SHP77 treated with DMSO at 0.1 percent for 48 hours (cell line): ENCODE measurements around the gene HDLBP.

Source experiments
- DNase-seq: peaks from one replicate; lab custom pipeline; 2025; lab: John Stamatoyannopoulos, UW

Gene HDLBP

DNA sequence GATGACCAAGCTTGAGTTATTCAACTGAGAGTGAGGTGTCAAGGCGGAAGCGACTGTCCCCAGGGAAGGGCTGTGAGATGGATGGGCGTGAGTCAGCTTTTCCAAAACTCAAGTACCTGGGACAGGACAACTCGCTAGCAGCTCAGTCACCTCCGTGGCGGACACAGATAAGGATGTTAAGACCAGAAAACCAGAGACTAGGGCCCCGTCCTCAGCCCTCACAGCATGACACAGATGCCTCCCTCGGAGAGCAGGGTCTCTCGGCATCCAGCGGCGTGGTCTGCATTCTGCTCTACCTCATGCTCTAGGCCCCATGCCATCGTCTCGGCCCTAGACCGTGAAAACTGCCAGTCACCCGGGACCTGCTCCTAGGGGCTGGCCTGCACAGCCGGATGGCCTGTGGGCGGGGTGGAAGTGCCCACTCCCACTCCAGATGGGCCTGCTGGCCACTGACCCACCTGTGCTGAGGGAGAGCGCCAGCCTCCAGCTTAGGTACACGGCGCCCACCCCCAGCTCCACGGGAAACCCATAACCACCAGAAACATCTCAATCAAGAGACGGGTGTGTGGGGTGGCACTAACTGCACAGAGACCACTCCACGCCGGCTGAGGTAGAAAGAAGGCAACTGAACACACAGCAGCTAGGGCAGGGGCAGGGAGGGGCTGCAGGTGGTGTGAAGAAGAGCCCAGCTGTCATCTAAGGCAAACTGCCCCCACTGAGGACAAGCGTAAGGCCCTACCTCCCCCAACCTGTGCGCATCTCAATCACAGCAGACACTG, 87.2 kb downstream of the HDLBP start:
- no peak for DNase-seq

DNA sequence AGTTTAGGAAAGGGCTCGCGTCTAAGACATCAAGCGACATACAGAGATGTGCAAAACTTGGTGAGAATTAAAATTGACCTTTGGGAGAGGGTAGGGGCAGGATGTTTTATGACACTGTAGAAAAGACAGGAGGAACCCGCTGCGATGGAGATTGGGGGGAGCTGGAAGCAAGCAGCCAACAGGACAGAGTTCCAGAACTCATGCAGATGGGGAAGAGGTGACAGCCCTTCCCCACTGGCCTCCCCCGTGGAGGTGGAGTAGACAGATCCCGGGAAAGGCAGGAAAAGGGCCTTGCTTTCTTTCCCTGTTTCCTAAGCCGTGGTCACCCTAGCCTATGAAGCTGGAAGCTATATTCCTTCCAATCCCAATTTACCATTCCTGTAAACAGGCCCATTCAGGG, 87.9 kb downstream of the HDLBP start:
- no peak for DNase-seq

DNA sequence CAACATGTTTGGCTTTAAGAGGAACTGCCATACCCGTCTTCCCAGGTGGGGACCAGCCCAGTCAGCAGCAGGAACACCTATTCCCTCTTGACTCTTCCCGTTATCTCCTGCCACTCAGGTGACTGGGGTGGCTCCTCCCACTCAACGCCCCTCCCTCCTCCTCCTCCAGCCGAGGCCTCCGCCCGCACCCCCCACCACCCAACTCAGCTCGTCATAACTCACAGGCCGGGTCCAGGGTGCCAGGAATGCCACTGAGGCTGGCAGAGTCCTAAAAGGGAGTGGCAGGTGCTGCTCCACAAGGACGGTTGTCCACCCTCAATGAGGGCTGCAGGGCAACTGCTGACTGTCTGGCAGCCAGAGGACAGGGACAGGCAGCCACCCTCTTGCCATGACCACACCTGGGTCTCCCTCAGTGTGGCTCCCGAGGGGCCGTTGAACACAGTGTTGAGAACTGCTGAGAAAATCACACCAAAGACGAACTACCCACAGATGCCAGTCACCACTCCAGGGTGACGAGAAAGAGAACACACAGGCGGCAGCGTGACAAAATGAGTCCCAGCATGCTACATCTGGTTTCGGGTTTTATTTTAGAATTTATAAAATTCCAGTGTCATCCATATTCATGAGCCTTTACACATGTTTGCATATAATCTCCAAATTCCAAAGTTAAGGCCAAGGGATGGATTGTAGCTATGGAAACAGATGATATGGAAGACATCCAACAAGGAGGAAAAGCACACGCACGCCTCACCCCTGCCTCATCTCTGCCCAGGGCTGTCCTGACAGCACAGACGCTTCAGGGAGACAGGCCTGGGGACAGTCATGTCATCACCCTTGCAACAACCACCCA, 88.5 kb downstream of the HDLBP start:
- no peak for DNase-seq

DNA sequence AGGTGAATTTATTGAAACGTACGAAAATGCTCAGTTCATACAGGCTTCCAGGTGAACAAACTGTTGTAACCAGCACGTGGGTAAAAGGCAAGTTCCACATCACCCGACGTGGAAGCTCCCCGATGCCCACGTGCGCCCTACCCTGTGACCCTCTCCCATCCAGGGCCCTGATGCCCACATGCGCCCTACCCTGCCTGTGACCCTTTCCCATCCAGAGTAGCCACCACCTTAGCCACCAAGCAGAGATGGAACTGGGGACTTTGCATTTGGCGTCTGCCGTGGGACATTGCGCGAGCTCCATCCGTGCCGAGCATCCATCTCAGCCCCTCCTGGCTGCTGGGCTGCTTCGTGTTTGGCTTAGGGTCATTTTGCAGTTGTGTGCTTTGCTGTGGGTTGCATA, 89.5 kb downstream of the HDLBP start:
- no peak for DNase-seq

DNA sequence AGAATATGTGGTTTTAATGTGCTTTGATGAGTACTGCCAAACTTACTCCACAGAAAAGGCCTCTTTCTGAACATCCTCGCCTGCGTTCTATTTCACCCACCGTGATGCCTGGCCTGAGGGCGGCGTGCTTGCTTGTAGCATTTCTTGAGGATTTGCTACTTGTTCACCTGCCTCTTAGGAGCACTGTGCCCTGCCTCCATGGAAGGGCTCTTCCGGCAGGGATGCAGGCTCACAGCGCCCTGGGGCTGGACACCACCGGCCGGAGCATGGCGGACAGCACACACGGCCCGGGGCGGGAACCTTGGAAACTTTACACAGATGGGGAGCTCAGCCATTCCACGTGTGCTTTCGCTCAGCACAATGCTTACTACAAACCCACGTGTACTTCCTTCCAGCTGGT, 89.9 kb downstream of the HDLBP start:
- DNase-seq = no peak

DNA sequence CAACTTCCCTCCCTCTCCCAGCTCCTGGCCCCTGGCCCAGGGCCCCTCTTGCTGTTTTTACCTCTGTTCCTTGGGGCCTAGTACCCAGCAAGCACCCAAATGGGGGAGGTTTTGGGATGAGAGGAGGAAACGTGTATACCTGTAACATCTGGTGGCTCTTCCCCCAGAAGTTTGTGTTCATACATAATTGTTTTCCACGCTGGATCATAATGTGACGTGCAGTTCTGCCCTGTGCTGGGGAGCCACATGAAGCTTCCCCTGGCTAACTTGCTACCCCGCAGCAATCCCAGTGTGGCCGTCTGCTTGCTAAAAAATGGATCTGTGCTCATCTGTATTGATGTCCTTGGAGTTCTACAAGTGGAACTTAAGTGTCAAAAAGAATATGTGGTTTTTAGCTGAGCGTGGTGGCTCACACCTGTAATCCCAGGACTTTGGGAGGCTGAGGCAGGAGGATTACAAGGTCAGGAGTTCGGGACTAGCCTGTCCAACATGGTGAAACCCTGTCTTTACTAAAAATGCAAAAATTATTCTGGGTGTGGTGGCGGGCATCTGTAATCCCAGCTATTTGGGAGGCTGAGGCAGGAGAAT, 90.5 kb downstream of the HDLBP start:
- no peak for DNase-seq

DNA sequence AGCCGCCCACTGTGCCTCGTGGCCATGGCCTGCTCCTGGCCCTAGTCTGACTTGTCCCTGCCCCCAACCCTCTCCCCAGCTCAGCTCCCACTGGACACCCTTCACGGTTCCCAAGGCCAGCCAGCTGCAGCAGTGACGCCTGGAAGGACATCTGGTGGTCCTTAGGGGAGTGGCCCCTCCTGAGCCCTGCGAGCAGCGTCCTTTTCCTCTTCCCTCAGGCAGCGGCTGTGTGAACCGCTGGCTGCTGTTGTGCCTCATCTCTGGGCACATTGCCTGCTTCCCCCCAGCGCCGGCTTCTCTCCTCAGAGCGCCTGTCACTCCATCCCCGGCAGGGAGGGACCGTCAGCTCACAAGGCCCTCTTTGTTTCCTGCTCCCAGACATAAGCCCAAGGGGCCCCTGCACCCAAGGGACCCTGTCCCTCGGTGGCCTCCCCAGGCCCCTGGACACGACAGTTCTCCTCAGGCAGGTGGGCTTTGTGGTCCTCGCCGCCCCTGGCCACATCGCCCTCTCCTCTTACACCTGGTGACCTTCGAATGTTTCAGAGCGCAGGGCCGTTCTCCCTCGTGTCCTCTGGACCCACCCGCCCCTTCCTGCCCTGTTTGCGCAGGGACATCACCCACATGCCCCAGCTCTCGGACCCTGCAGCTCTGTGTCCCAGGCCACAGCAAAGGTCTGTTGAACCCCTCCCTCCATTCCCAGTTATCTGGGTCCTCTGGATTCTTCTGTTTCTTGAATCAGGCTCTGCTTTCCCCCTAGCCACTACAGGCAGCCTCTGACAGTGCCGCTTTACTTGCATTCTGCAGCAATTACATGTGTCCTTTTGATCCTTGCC, 91.2 kb downstream of the HDLBP start:
- no peak for DNase-seq

DNA sequence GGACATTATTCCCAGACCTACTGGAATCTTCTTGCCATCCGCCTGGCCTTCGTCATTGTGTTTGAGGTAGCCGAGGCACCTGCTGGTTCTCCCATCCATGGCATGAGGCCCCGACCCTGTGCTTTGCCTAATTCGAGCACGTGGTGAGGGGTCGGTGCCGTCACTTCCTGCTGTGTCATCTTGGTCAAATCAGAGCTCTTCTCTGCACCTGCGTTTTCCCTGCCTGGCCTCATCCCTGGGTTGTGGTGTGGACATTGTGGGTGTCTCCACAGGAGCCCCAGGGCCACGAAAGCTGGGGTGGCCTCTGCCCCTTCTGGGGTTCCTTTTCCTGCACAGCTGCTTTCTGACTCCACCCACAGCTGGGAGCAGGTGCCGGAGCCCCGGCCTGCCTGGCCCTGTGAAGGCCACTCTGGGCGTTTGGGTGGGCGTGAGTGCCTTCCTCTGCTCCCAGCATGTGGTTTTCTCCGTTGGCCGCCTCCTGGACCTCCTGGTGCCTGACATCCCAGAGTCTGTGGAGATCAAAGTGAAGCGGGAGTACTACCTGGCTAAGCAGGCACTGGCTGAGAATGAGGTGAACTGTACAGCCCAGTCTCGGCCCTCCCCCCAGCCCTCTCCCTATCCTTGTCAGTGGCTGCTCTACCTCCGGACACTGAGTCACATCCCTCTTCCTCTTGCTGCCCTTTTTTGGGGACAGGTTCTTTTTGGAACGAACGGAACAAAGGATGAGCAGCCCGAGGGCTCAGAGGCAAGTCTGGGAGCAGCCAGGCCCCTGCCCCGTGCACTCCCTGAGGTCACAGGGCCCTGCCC, 92.1 kb downstream of the HDLBP start:
- DNase-seq = no peak

DNA sequence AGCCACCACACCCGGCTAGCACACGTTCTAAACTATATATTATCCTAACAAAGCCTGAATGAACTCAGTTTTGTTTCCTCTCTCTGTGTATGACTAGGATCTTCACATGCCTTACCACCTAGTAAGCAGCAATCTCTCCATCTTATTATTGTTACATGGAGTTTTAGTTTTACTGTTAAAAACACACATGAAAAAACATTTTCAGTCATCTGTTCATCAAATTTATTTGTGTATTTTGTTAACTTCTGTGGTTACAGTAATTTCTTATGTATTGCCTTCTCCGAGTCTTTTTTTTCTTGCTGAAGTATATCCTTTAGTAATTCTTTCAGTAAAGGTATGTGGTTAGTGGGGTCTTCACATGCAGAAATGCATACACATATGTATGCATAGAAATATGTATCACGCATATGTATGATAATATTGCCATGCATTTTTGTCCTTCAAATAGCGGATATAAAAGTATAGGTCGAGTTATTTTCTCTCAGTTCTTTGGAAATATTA, 95.6 kb downstream of the HDLBP start:
- no peak for DNase-seq

DNA sequence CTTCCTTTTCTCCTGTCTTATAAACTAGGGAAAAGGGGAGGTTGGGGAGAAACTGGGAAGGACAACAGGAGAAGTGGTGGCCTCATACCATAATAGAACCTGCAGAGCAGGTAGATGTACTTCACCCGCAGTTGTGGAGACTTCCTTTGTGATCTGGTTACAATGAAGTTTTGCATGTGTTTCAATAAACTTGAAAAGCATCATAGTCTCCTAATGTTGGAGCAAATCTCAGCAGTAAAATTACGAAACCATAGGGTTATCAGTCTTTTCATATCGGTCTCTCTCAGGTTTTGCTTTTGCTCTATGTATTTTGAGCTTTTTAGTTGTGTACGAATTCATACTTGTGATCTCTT, 96.5 kb downstream of the HDLBP start:
- no peak for DNase-seq

DNA sequence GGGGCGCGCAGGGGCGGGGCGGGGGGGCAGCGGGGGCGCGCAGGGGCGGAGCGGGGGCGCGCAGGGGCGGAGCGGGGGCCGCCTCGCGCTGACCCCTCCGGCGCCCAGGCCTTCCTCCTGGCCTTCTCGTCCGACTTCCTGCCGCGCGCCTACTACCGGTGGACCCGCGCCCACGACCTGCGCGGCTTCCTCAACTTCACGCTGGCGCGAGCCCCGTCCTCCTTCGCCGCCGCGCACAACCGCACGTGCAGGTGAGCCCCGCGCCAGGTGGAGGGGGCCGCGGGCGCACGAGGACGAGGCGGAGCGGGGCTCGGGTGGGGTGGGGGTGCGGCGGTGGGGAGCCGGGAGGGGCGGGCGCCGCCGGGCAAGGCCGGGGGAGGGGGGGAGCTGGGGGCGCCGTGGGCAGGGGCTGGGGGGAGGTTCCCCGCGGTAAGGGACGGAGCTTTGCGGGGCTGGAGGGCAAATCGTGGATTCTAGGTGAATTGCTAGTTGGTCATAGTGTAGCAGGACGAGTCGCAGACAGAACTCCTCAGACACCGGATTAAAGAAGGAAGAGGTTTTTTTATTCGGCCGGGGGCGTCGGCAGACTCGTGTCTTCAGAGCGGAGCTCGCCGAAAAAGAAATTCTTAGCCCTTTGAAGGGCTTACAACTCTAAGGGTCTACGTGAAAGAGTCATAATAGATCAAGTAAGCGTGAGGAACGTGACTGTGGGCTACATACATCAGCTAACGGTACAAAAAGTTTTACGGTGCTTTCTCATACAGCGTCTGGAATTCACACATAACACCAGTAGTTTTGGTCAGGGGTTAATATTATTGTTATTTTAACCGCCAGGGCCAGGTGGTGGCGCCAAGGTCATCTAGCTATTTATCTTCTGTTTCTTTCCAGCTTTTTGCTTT, 97.1 kb downstream of the HDLBP start:
- no peak for DNase-seq

DNA sequence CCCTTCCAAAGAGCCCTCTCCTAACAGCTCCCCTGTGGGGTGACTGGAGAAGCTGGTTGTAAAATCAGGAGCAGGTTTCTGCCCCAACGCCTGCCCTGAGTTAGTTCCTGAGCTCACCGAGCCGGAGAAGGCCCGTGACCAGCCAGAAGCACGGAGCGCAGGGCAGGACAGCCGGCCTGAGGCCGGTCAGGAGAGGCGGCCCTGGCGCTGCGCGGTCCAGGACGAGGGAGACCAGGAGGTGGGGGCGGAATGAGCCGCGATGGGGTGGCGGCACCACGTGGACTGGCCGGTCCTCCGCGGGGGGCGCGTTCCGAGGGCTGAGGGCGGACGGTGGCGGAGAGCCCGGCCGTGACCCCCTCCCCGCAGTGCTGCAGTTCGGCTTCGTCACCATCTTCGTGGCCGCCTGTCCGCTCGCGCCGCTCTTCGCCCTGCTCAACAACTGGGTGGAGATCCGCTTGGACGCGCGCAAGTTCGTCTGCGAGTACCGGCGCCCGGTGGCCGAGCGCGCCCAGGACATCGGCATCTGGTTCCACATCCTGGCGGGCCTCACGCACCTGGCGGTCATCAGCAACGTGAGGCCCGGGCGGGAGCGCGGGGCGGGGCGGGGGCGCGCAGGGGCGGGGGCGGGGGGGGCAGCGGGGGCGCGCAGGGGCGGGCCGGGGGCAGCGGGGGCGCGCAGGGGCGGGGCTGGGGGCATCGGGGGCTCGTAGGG, 98.0 kb downstream of the HDLBP start:
- DNase-seq = peak; percentile 26

DNA sequence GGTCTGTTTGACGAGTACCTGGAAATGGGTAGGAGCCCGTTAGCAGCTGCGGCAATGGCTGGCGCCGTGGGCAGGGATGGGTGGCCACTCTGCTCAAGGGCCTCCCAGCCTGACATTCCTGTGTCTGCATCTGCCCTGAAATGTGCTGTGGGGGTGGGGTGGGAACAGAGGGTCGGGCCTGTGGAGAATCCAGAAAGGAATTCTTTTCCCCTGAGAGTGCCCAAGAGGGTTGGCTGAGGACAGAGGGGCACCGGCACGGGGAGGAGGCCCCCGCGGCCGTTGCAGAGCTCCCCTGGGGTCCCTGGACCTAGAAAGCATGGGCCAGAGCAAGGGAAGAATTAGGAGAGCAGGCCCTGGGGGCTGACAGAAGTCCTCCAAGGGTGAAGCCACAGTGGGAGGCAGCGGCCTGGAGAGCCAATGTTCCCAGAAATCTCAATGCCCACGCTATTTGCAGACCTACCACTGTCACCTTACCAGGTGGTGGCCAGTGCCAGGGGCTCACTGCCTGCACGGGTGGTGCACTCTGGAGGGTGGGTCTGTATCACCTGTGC, 99.2 kb downstream of the HDLBP start:
- no peak for DNase-seq

DNA sequence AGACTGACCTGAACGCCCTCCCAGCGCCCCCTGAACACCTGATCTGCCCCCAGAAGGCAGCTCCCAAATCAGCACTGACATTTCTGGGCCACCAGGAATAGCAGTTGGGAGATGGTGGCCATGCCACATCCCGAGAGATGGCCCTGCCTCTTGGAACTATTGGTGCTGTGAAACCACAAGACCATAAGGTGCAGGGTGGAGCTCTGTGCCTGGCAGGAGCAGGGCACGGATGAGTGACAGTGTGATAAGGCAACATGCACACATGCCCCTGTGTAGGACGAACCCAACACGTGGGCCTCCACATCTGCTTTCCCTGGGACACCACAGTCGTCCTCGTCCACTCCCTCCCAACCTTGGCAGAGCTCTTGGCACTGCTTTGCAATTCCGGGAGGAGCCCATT, 100.1 kb downstream of the HDLBP start:
- no peak for DNase-seq

DNA sequence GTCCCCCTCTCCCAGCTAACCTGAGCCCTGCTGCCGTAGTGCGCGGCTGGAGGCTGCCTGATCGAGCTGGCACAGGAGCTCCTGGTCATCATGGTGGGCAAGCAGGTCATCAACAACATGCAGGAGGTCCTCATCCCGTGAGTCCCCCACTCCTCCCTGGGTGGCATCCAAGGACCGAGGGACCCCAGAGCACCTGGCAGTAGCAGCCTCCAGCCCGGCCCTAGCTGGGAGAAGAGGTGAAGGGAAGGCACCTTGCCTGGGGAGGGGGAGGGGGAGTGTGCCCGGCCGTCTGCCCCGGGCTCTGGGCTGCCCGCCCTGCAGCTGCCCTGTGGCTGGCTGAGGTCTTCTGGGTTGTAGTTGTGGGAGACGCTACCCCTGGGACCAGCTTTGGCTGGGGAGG, 100.7 kb downstream of the HDLBP start:
- no peak for DNase-seq

DNA sequence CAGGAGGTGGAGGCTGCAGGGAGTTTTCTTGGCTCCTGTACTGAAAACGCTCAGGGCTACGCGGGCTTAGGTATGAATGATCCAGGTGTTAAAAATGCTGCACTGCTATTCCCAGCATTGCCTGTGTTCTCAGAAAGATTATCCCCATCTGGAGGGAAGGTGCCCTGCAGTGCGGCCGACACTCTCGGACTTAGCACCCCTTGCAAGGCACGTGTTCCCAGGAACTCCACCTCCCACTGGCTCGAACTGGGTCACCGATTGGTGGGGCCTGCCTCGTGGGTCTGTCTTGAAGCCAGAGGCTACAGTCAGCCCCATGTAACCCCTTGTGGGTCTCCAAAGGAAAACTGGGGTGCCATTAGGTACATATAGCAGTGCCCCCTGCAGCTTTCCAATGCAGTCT, 101.3 kb downstream of the HDLBP start:
- no peak for DNase-seq

DNA sequence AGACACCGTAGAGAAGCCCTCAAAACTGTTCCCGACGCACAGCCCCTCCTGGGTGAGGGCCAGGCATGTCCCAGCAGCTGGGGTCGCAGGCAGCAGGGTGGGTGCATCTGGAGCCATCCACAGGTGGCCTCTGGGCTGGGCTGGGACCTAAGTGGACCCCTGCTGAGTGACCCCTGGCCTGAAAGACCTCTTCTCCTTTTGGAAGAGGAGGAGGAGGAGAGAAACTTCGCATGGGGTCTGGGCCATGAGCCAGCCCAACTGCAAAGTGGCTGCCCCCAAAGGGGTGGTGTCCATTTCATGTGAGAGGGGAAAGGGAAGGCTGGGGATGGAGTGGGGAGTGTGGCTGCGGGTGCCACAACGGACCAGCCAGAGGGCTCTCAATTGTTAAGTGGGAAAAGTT, 101.9 kb downstream of the HDLBP start:
- DNase-seq = no peak

DNA sequence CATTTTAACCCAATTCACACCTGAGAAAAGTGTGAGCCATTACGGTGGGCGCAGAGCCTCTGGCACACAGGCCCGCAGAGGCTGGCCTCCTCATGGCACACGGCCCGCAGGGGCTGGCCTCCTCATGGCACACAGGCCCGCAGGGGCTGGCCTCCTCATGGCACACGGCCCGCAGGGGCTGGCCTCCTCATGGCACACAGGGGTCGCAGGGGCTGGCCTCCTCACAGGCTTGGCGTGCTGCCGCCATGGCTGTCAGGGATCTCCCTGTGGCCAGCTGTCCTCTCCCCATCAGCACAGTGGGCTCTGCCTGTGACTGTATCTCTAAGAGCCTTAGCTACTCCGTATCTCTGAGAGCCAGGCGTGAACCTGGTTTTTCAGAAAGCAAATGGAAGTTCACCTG, 102.4 kb downstream of the HDLBP start:
- no peak for DNase-seq

DNA sequence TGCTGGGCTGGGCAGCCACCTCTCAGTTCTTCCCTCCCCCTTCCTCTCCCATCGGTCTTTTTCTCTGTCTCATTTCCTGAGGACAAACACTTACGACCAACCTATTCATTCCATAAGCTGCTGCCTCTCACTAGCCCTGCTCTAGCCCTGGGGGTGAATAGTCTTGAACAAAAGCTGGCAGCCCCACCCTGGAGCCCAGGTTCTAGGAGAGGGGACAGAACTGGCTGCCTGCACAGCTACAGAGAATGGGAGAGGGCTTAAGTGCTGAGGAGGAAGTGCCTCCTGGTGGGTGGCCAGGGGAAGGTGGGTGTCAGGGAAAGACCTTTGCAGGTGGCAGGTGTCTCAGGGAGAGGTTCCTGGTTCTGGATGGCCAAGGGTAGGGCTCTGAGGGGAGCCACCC, 104.2 kb downstream of the HDLBP start:
- no peak for DNase-seq
